K562 (cell line): ENCODE results near the gene ZKSCAN3. TPM values are rescaled to one million over a fixed set of nuclear protein-coding genes. Genes with fewer than 3 reads are reported as not detected.

Experiments
- BCLAF1 ChIP-seq, 2 experiments: fragments of 450-650 bp in 1 of 2; IDR thresholded peaks; 2 replicates each; pipeline ENCODE4 v1.6.1; 2011 to 2017; ENCODE audit warnings: low read depth in 2 of 2, antibody characterized with exemption in 1 of 2, borderline replicate concordance in 1 of 2, low read length in 1 of 2, mild to moderate bottlenecking in 1 of 2, mixed read lengths in 1 of 2; ENCODE audit not compliant: control insufficient read depth in 1 of 2
- CEBPB ChIP-seq: fragments of 450-650 bp; IDR thresholded peaks from 2 replicates; pipeline ENCODE4 v1.6.1; 2016; ENCODE audit warnings: missing genetic modification characterization, missing compliant biosample characterization
- CTCFL ChIP-seq: IDR thresholded peaks from 2 replicates; pipeline ENCODE4 v1.6.1; 2011; ENCODE audit warnings: borderline replicate concordance, low read depth, mild to moderate bottlenecking, moderate library complexity, low read length; ENCODE audit not compliant: insufficient read depth, poor library complexity, severe bottlenecking
- MTA2 ChIP-seq: fragments of 450-650 bp; IDR thresholded peaks from 2 replicates; pipeline ENCODE4 v1.6.1; 2016; ENCODE audit warnings: low read depth
- PATZ1 ChIP-seq: fragments of 250-450 bp; sonication (Bioruptor Pico); IDR thresholded peaks from 2 replicates; pipeline ENCODE4 v1.5.0; 2020; ENCODE audit warnings: mild to moderate bottlenecking, borderline replicate concordance
- PYGO2 ChIP-seq: fragments of 450-650 bp; IDR thresholded peaks from 2 replicates; pipeline ENCODE4 v1.6.1; 2016; ENCODE audit warnings: mild to moderate bottlenecking, missing genetic modification characterization, moderate library complexity, missing compliant biosample characterization
- RERE ChIP-seq: sonication (generic); formaldehyde crosslinking; IDR thresholded peaks from 2 replicates; pipeline ENCODE4 v1.8.0; 2023; ENCODE audit warnings: missing genetic modification reagents, mild to moderate bottlenecking, borderline replicate concordance
- RNF2 ChIP-seq: sonication (generic); IDR thresholded peaks from 2 replicates; pipeline ENCODE4 v1.6.1; 2016
- SMAD3 ChIP-seq: fragments of 450-650 bp; formaldehyde crosslinking; conservative IDR thresholded peaks from 2 replicates; pipeline ENCODE4 v1.4.0; 2020; ENCODE audit warnings: mild to moderate bottlenecking
- ZNF316 ChIP-seq: fragments of 450-650 bp; IDR thresholded peaks from 2 replicates; pipeline ENCODE4 v1.6.1; 2016
- ZNF512 ChIP-seq: IDR thresholded peaks from 2 replicates; pipeline ENCODE4 v1.6.1; 2016; ENCODE audit warnings: missing genetic modification characterization, missing compliant biosample characterization
- ZNF57 ChIP-seq: fragments of 450-650 bp; formaldehyde crosslinking; IDR thresholded peaks from 2 replicates; pipeline ENCODE4 v1.4.0; 2020; ENCODE audit warnings: mild to moderate bottlenecking, moderate library complexity
- ZZZ3 ChIP-seq: fragments of 450-650 bp; IDR thresholded peaks from 2 replicates; pipeline ENCODE4 v1.6.1; 2016; ENCODE audit warnings: antibody characterized with exemption, mild to moderate bottlenecking, moderate library complexity
- polyA plus RNA-seq, 8 experiments: library from polyadenylated mRNA; depleted of rRNA in 4 of 8; stranded (reverse) in 5 of 8; unstranded in 3 of 8; fragments of >200 nt; fragmentation: Nextera tagmentation in 2 of 8; fragmentation: Illumina TruSeq in 1 of 8; extraction: Ambion mirVana in 2 of 8; extraction: Trizol in 1 of 8; gene quantifications; 2 replicates each; pipeline versions ENCODE4 v1.2.1 to v1.2.3, GENCODE V29; 2011 to 2014; ENCODE audit warnings: inconsistent platforms in 1 of 8, missing spikeins in 1 of 8
- total RNA-seq, 7 experiments: library from RNA; depleted of rRNA in 6 of 7; stranded (reverse); fragments of >200 nt in 6 of 7; fragmentation: Illumina TruSeq in 2 of 7; extraction: Trizol in 2 of 7; gene quantifications; 2 replicates each; pipeline versions ENCODE4 v1.2.1 to v1.2.3, GENCODE V29; 2011 to 2021; ENCODE audit warnings: low replicate concordance in 1 of 7

ZKSCAN3 gene
- total and polyA plus RNA-seq, 9 of the 15 experiments (the other 6 are each of a cell fraction or from before 2014, with no cell fraction given) = 3.0 to 12.4 (median 10.2) TPM

GRCh38 chr6:28335040-28335563 is 14.6 kb upstream of the ZKSCAN3 start (continued):
- TF ChIP-seq PATZ1 (CRISPR knock-in tag) (no peak), ZNF512 (tag) (no peak), CEBPB (tag) (no peak), PYGO2 (tag) (peak; percentile 86), MTA2 (peak; percentile 97), CTCFL (no peak), RNF2 (no peak), ZNF57 (CRISPR knock-in tag) (no peak), RERE (CRISPR knock-in tag) (no peak), ZNF316 (no peak), BCLAF1 (IDR thresholded peaks at IDR 0.05; ENCODE audit: borderline replicate concordance in 1 of 2, control insufficient read depth in 1 of 2, low read depth in 2 of 2, low read length in 1 of 2) (peak in 1 of 2 experiments; percentile 68; a peak in 1 of 4 replicates), SMAD3 (CRISPR knock-in tag) (peak; percentile 88), ZZZ3 (no peak)
